ENCODE data around the gene TXNL4A.

DNA sequence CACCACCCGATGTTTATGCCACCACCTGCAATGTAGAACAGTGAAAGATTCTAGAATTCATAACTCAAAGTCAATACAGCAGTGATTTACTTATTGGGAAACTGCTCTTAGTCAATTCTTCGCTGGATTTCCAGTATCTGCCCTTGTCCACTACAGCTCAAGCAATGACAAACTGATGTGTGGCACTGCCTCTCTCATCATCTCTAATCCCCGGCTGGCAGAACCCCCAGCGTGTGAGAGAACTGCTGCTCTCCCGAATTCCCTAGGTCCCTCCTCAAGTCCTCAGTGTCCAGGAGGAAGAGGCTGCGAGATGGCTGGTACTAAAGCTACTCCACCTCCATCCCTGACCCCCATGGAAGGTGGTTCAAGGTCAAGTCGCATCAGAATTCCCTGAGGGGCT, 1.6 kb downstream of the TXNL4A start:
- TF ChIP-seq, protein P1, sequence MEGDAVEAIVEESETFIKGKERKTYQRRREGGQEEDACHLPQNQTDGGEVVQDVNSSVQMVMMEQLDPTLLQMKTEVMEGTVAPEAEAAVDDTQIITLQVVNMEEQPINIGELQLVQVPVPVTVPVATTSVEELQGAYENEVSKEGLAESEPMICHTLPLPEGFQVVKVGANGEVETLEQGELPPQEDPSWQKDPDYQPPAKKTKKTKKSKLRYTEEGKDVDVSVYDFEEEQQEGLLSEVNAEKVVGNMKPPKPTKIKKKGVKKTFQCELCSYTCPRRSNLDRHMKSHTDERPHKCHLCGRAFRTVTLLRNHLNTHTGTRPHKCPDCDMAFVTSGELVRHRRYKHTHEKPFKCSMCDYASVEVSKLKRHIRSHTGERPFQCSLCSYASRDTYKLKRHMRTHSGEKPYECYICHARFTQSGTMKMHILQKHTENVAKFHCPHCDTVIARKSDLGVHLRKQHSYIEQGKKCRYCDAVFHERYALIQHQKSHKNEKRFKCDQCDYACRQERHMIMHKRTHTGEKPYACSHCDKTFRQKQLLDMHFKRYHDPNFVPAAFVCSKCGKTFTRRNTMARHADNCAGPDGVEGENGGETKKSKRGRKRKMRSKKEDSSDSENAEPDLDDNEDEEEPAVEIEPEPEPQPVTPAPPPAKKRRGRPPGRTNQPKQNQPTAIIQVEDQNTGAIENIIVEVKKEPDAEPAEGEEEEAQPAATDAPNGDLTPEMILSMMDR (IDR thresholded peaks at IDR 0.05) = no peak
- TF ChIP-seq POLR2A (IDR thresholded peaks at IDR 0.05) = no peak
